ENCODE results near the gene ING3.

ING3 gene

DNA sequence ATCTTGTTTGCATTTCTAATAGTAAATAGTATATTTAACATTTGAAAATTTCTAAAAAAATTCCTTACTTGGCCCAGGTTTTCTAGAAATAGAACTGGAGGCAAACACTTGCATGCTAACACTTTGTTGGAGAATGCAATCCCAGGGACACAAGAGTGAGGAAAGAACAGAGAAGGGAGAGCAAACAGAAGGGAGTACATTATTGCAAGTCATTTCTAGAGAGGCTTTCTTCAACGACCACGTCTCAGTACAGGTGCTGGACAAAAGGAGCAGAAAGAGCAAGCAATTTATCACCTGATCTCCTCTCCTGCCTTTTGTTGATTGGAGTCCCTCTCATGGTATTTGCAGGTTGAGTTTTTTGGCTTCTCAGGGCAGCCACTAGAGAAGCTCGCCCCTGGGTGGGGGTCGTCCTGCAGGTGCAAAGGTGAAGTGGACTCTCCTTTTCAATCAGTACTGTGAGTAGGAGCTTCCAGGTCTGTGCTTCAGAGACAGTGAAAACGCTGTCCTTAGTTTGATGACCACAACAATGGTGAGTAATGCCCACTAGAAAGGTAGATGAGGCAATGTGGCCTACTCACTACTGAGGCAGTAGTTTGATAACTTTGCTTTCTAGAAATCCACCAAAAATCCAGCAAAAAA is 43.1 kb downstream of the ING3 start:
- Histone ChIP-seq H3K9me3 (replicated peaks in 1 of 2; ENCODE audit: control insufficient read depth in 2 of 2, insufficient read depth in 1 of 2, low read depth in 1 of 2, low read length in 2 of 2) (no peaks in the 10 kb centered on the region), H3K79me1 (ENCODE audit: low read depth, low read length) (no peaks in the 10 kb centered on the region), H2BK15ac (ENCODE audit: low read length) (no peak overlapping the region), H3K4ac (ENCODE audit: low read length) (no peak overlapping the region), H3K14ac (ENCODE audit: low read length) (no peak overlapping the region), H3K27me3 (ENCODE audit: control insufficient read depth in 3 of 3, insufficient read depth in 3 of 3, low read depth in 1 of 3, low read length in 3 of 3) (peaks cover 0 to 11% (median 4%) of the 10 kb centered on the region in 3 experiments), H3K27ac (replicated peaks; ENCODE audit: low read length) (no peak overlapping the region), H3K23ac (ENCODE audit: low read depth, low read length, poor library complexity) (no peak overlapping the region), H3K9ac (ENCODE audit: low read depth, low read length, poor library complexity) (no peak overlapping the region), H2BK120ac (ENCODE audit: low read depth, low read length) (no peak overlapping the region), H2BK5ac (ENCODE audit: low read length) (no peak overlapping the region), H3K4me3 (ENCODE audit: low read length in 2 of 2) (no peak overlapping the region), H3K36me3 (replicated peaks in 1 of 2; ENCODE audit: control insufficient read depth in 2 of 2, insufficient read depth in 2 of 2, low read length in 2 of 2) (no peaks in the 10 kb centered on the region), H4K8ac (ENCODE audit: low read depth, low read length) (no peak overlapping the region), H2AFZ (ENCODE audit: low read length) (no peak overlapping the region), H3K4me2 (ENCODE audit: insufficient read depth, low read length, poor library complexity, severe bottlenecking) (no peak overlapping the region), H2BK12ac (ENCODE audit: low read length) (no peak overlapping the region), H3K18ac (ENCODE audit: low read length) (no peak overlapping the region), H3K4me1 (ENCODE audit: control insufficient read depth in 2 of 2, insufficient read depth in 1 of 2, low read depth in 1 of 2, low read length in 2 of 2) (no peaks in the 10 kb centered on the region), H4K91ac (ENCODE audit: low read depth, low read length, poor library complexity) (no peak overlapping the region), H2AK5ac (ENCODE audit: low read depth, low read length) (no peak overlapping the region)
- whole genome bisulfite sequencing, 2 donors (ENCODE audit: extremely low coverage in 2 of 2, insufficient read length in 2 of 2, insufficient replicate concordance in 1 of 2), result no CpG with 5 or more reads among the region's 5 CpGs
- no peak for DNase-seq (ENCODE audit: low spot score)

DNA sequence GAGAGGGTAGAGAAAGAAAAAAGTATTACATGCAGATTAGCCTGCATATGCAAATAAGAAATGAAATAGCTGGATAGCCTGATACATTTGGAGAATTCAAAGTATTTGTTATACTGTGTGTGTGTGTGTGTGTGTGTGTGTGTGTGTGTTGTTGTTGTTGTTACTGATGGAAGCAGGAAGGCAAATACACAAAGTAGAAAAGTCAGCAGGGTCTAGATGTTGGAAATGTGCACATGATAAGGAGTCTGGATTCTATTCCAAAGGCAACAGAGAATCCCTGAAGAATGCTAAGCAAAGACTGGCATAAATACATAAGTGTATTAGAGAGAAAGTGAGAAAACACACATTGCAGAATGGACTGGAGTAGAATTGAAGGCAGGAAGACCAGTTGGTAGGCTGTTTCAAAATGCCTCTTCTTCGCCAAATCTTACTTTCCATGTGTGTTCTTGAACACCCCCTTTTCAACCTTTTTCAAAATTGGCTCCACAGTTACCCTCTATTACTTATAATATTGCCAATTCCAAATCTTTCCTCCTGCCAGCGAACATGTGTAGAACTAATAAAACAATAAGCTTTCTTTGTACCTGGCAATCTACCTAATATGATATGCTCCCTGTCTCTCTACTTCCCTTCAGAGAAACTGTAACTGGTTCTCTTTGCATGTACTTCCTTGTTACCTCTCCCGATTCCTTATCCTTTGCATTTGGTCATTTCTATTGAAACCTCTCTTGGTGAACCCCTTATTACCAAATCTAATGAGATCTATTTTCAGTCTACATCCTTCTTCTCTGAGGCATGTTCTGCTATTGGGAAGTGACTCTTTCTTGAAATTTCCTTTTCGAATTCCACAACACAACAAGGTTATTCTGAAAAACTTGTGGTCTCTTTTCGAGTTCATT is 44.2 kb downstream of the ING3 start:
- Histone ChIP-seq H3K4ac (ENCODE audit: low read length) (no peak overlapping the region), H3K27ac (replicated peaks; ENCODE audit: low read length) (no peak overlapping the region), H3K4me1 (ENCODE audit: control insufficient read depth in 2 of 2, insufficient read depth in 1 of 2, low read depth in 1 of 2, low read length in 2 of 2) (no peaks in the 10 kb centered on the region), H2AFZ (ENCODE audit: low read length) (no peak overlapping the region), H3K9me3 (replicated peaks in 1 of 2; ENCODE audit: control insufficient read depth in 2 of 2, insufficient read depth in 1 of 2, low read depth in 1 of 2, low read length in 2 of 2) (no peaks in the 10 kb centered on the region), H3K9ac (ENCODE audit: low read depth, low read length, poor library complexity) (no peak overlapping the region), H3K23ac (ENCODE audit: low read depth, low read length, poor library complexity) (no peak overlapping the region), H2BK5ac (ENCODE audit: low read length) (no peak overlapping the region), H2BK120ac (ENCODE audit: low read depth, low read length) (no peak overlapping the region), H2BK15ac (ENCODE audit: low read length) (no peak overlapping the region), H3K14ac (ENCODE audit: low read length) (no peak overlapping the region), H3K36me3 (replicated peaks in 1 of 2; ENCODE audit: control insufficient read depth in 2 of 2, insufficient read depth in 2 of 2, low read length in 2 of 2) (no peaks in the 10 kb centered on the region), H3K27me3 (ENCODE audit: control insufficient read depth in 3 of 3, insufficient read depth in 3 of 3, low read depth in 1 of 3, low read length in 3 of 3) (peaks cover 0 to 4% (median 1%) of the 10 kb centered on the region in 3 experiments), H3K79me1 (ENCODE audit: low read depth, low read length) (no peaks in the 10 kb centered on the region), H3K4me2 (ENCODE audit: insufficient read depth, low read length, poor library complexity, severe bottlenecking) (no peak overlapping the region), H2AK5ac (ENCODE audit: low read depth, low read length) (no peak overlapping the region), H2BK12ac (ENCODE audit: low read length) (no peak overlapping the region), H4K8ac (ENCODE audit: low read depth, low read length) (no peak overlapping the region), H4K91ac (ENCODE audit: low read depth, low read length, poor library complexity) (no peak overlapping the region), H3K4me3 (ENCODE audit: low read length in 2 of 2) (no peak overlapping the region), H3K18ac (ENCODE audit: low read length) (no peak overlapping the region)
- no CpG with 5 or more reads among the region's 5 CpGs for WGBS, 2 donors (ENCODE audit: extremely low coverage in 2 of 2, insufficient read length in 2 of 2, insufficient replicate concordance in 1 of 2)
- DNase-seq (ENCODE audit: low spot score), result no peak

DNA sequence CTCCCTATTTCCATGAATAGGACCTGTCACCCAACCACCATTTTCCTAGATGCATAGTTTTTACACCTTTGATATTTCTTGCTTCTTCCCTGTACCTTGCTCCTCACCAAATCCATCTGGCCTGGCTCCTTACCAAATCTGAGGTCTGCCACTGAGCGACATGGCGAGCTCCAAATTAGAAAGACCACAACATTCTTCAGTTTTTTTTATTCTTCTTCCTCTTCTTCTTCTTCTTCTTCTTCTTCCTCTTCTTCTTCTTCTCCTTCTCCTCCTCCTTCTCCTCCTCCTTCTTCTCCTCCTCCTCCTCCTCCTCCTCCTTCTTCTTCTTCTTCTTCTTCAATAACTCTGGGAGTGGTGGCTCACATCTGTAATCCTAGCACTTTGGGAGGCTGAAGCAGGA is 45.1 kb downstream of the ING3 start:
- Histone ChIP-seq H2AFZ (ENCODE audit: low read length) (no peak overlapping the region), H3K36me3 (replicated peaks in 1 of 2; ENCODE audit: control insufficient read depth in 2 of 2, insufficient read depth in 2 of 2, low read length in 2 of 2) (no peaks in the 10 kb centered on the region), H4K8ac (ENCODE audit: low read depth, low read length) (no peak overlapping the region), H3K4me3 (ENCODE audit: low read length in 2 of 2) (no peak overlapping the region), H3K9me3 (replicated peaks in 1 of 2; ENCODE audit: control insufficient read depth in 2 of 2, insufficient read depth in 1 of 2, low read depth in 1 of 2, low read length in 2 of 2) (no peaks in the 10 kb centered on the region), H3K27ac (replicated peaks; ENCODE audit: low read length) (no peak overlapping the region), H3K4me1 (ENCODE audit: control insufficient read depth in 2 of 2, insufficient read depth in 1 of 2, low read depth in 1 of 2, low read length in 2 of 2) (no peaks in the 10 kb centered on the region), H3K4ac (ENCODE audit: low read length) (no peak overlapping the region), H2AK5ac (ENCODE audit: low read depth, low read length) (no peak overlapping the region), H2BK15ac (ENCODE audit: low read length) (no peak overlapping the region), H2BK120ac (ENCODE audit: low read depth, low read length) (no peak overlapping the region), H3K27me3 (ENCODE audit: control insufficient read depth in 3 of 3, insufficient read depth in 3 of 3, low read depth in 1 of 3, low read length in 3 of 3) (peaks cover 0 to 4% (median 0%) of the 10 kb centered on the region in 3 experiments), H3K4me2 (ENCODE audit: insufficient read depth, low read length, poor library complexity, severe bottlenecking) (no peak overlapping the region), H3K14ac (ENCODE audit: low read length) (no peak overlapping the region), H3K18ac (ENCODE audit: low read length) (no peak overlapping the region), H4K91ac (ENCODE audit: low read depth, low read length, poor library complexity) (no peak overlapping the region), H3K9ac (ENCODE audit: low read depth, low read length, poor library complexity) (no peak overlapping the region), H3K79me1 (ENCODE audit: low read depth, low read length) (no peaks in the 10 kb centered on the region), H3K23ac (ENCODE audit: low read depth, low read length, poor library complexity) (no peak overlapping the region), H2BK12ac (ENCODE audit: low read length) (no peak overlapping the region), H2BK5ac (ENCODE audit: low read length) (no peak overlapping the region)
- no peak for DNase-seq (ENCODE audit: low spot score)
- WGBS, 2 donors (ENCODE audit: extremely low coverage in 2 of 2, insufficient read length in 2 of 2, insufficient replicate concordance in 1 of 2), result no CpG with 5 or more reads among the region's 2 CpGs

- Histone ChIP-seq H3K23ac (ENCODE audit: low read depth, low read length, poor library complexity) (no peak overlapping the region), H3K9ac (ENCODE audit: low read depth, low read length, poor library complexity) (no peak overlapping the region), H3K4me1 (ENCODE audit: control insufficient read depth in 2 of 2, insufficient read depth in 1 of 2, low read depth in 1 of 2, low read length in 2 of 2) (no peaks in the 10 kb centered on the region), H2BK120ac (ENCODE audit: low read depth, low read length) (no peak overlapping the region), H3K4me2 (ENCODE audit: insufficient read depth, low read length, poor library complexity, severe bottlenecking) (no peak overlapping the region), H3K27me3 (ENCODE audit: control insufficient read depth in 3 of 3, insufficient read depth in 3 of 3, low read depth in 1 of 3, low read length in 3 of 3) (peaks cover 0 to 4% (median 0%) of the 10 kb centered on the region in 3 experiments), H3K14ac (ENCODE audit: low read length) (no peak overlapping the region), H3K9me3 (replicated peaks in 1 of 2; ENCODE audit: control insufficient read depth in 2 of 2, insufficient read depth in 1 of 2, low read depth in 1 of 2, low read length in 2 of 2) (no peaks in the 10 kb centered on the region), H2BK12ac (ENCODE audit: low read length) (no peak overlapping the region), H2BK15ac (ENCODE audit: low read length) (no peak overlapping the region), H3K18ac (ENCODE audit: low read length) (no peak overlapping the region), H2AK5ac (ENCODE audit: low read depth, low read length) (no peak overlapping the region), H4K91ac (ENCODE audit: low read depth, low read length, poor library complexity) (no peak overlapping the region), H2AFZ (ENCODE audit: low read length) (no peak overlapping the region), H4K8ac (ENCODE audit: low read depth, low read length) (no peak overlapping the region), H3K4ac (ENCODE audit: low read length) (no peak overlapping the region), H2BK5ac (ENCODE audit: low read length) (no peak overlapping the region), H3K27ac (replicated peaks; ENCODE audit: low read length) (no peak overlapping the region), H3K79me1 (ENCODE audit: low read depth, low read length) (no peaks in the 10 kb centered on the region), H3K36me3 (replicated peaks in 1 of 2; ENCODE audit: control insufficient read depth in 2 of 2, insufficient read depth in 2 of 2, low read length in 2 of 2) (no peaks in the 10 kb centered on the region), H3K4me3 (ENCODE audit: low read length in 2 of 2) (no peak overlapping the region)
- no CpG with 5 or more reads among the region's 2 CpGs for WGBS, 2 donors (ENCODE audit: extremely low coverage in 2 of 2, insufficient read length in 2 of 2, insufficient replicate concordance in 1 of 2)
- no peak for DNase-seq (ENCODE audit: low spot score)
Measured at GRCh38 chr7:120996333-120996987, 45.9 kb downstream of the ING3 start.

All from neuronal stem cell (in vitro differentiated cells).